HPDE6-E6E7 (cell line): ENCODE data around the gene NAXE.
A peak's percentile ranks its signal among the peaks of the same experiment; 100 is the strongest.
"Not testable (repeated sequence)": the region's sequence is repeated elsewhere in the genome, so short reads cannot be mapped to it uniquely, and the experiment has no call there.

Experiments used
- DNase-seq: peaks from one replicate; pipeline ENCODE4 v3.0.0; 2011; ENCODE audit warnings: missing footprints; ENCODE audit errors: extremely low spot score

Gene NAXE

GRCh38 chr1:156592910-156593660, 1.5 kb downstream of the NAXE start:
- DNase-seq = no peak

GRCh38 chr1:156593661-156593989, 2.0 kb downstream of the NAXE start:
- DNase-seq = no peak

GRCh38 chr1:156594190-156594589, 2.6 kb downstream of the NAXE start:
- no peak for DNase-seq

- DNase-seq = no peak
These were observed 3.4 kb downstream of the NAXE start for GRCh38 chr1:156595016-156595415.

GRCh38 chr1:156596426-156596825, 4.8 kb downstream of the NAXE start:
- no peak for DNase-seq

GRCh38 chr1:156598125-156598524, 6.5 kb downstream of the NAXE start:
- DNase-seq = no peak

GRCh38 chr1:156598731-156599432, 7.3 kb downstream of the NAXE start:
- DNase-seq = no peak

- DNase-seq = no peak
These were observed 8.2 kb downstream of the NAXE start for GRCh38 chr1:156599811-156600210.

GRCh38 chr1:156600733-156601121, 9.2 kb downstream of the NAXE start:
- no peak for DNase-seq

- DNase-seq = no peak
These were observed 9.7 kb downstream of the NAXE start, which contains the start of gene GPATCH4 for GRCh38 chr1:156601122-156601830. Gene GPATCH4, minus strand, starts transcription at chr1:156601479.

GRCh38 chr1:156601892-156602291, 10.3 kb downstream of the NAXE start:
- DNase-seq = no peak

- DNase-seq = peak; percentile 71
These were observed 11.0 kb downstream of the NAXE start for GRCh38 chr1:156602557-156602993.

- DNase-seq = not testable (repeated sequence)
These were observed 15.8 kb downstream of the NAXE start for GRCh38 chr1:156607344-156607743.

GRCh38 chr1:156608036-156608674, 16.6 kb downstream of the NAXE start:
- DNase-seq = peak; percentile 63

- DNase-seq = no peak
These were observed 17.4 kb downstream of the NAXE start for GRCh38 chr1:156608981-156609380.

GRCh38 chr1:156610072-156610471, 18.5 kb downstream of the NAXE start:
- DNase-seq = not testable (repeated sequence)

GRCh38 chr1:156612666-156613065, 21.1 kb downstream of the NAXE start:
- no peak for DNase-seq

- DNase-seq = no peak
These were observed 24.4 kb downstream of the NAXE start for GRCh38 chr1:156615946-156616345.

- no peak for DNase-seq
These were observed 24.9 kb downstream of the NAXE start for GRCh38 chr1:156616463-156616862.

- no peak for DNase-seq
These were observed 27.4 kb downstream of the NAXE start, which contains the start of gene HAPLN2 for GRCh38 chr1:156618853-156619581. Gene HAPLN2, plus strand, starts transcription at chr1:156619415. Its CDS starts 4,076 bp downstream, at chr1:156623491.

GRCh38 chr1:156619582-156619955, 28.0 kb downstream of the NAXE start:
- DNase-seq = no peak
